NT2/D1 (cell line): ENCODE data around the gene GHITM.

Source experiments
- SUZ12 ChIP-seq: IDR thresholded peaks from 2 replicates; pipeline ENCODE4 v1.6.1; 2011; ENCODE audit not compliant: insufficient read length, insufficient read depth; ENCODE audit errors: extremely low read depth
- YY1 ChIP-seq: IDR thresholded peaks from 2 replicates; pipeline ENCODE4 v1.6.1; 2011; ENCODE audit not compliant: insufficient read length, insufficient read depth
- ZNF274 ChIP-seq: IDR thresholded peaks from 2 replicates; pipeline ENCODE4 v1.6.1; 2011; ENCODE audit warnings: mild to moderate bottlenecking, low read depth, low read length

- TF ChIP-seq ZNF274, result no peak
- no peak for TF ChIP-seq YY1
- no peak for TF ChIP-seq SUZ12
These were observed 21.5 kb downstream of the GHITM start for GRCh38 chr10:84160663-84161362.
